AG10803 (cell line): Measurements from ENCODE around the gene UST.

ENCODE experiments used
- DNase-seq: peaks from one replicate; pipeline ENCODE4 v3.0.0; 2010; ENCODE audit warnings: low read depth
- H3K4me3 ChIP-seq: 2 replicates; pipeline ENCODE4 v1.5.1; 2011; ENCODE audit warnings: mild to moderate bottlenecking, low read length, control low read depth
- CTCF ChIP-seq: conservative IDR thresholded peaks from 2 replicates; pipeline ENCODE4 v1.5.1; 2011; ENCODE audit warnings: mild to moderate bottlenecking, low read length, control low read depth, inconsistent platforms

The UST gene

GRCh38 chr6:148735989-148736388 lies 10.8 kb upstream of the UST start:
- TF ChIP-seq CTCF: no peak
- DNase-seq: no peak
- no peak overlapping the region for H3K4me3 ChIP-seq

GRCh38 chr6:148736774-148737412 lies 9.9 kb upstream of the UST start:
- no peak for DNase-seq

GRCh38 chr6:148737806-148738205 lies 9.0 kb upstream of the UST start:
- H3K4me3 ChIP-seq: no peak overlapping the region
- no peak for DNase-seq
- TF ChIP-seq CTCF: no peak

More at GRCh38 chr6:148736774-148737412, 9.9 kb upstream of the UST start:
- no peak overlapping the region for H3K4me3 ChIP-seq
- TF ChIP-seq CTCF: no peak

- no peak for DNase-seq
- H3K4me3 ChIP-seq: no peak overlapping the region
- no peak for TF ChIP-seq CTCF
These were observed 7.6 kb upstream of the UST start for GRCh38 chr6:148738946-148739821.

GRCh38 chr6:148739822-148740128 lies 7.1 kb upstream of the UST start:
- H3K4me3 ChIP-seq: no peak overlapping the region
- TF ChIP-seq CTCF: no peak
- DNase-seq: no peak

- no peak for TF ChIP-seq CTCF
- H3K4me3 ChIP-seq: no peak overlapping the region
- DNase-seq: no peak
These were observed 3.4 kb upstream of the UST start for GRCh38 chr6:148743476-148743875.

- TF ChIP-seq CTCF: no peak
- DNase-seq: no peak
- H3K4me3 ChIP-seq: peak overlapping the region; percentile 84
These were observed 904 bp upstream of the UST start for GRCh38 chr6:148745926-148746325.
